ENCODE measurements around the gene XAGE5.
"Not testable (repeated sequence)": the region's sequence is repeated elsewhere in the genome, so short reads cannot be mapped to it uniquely, and the experiment has no call there.

XAGE5 gene

DNA sequence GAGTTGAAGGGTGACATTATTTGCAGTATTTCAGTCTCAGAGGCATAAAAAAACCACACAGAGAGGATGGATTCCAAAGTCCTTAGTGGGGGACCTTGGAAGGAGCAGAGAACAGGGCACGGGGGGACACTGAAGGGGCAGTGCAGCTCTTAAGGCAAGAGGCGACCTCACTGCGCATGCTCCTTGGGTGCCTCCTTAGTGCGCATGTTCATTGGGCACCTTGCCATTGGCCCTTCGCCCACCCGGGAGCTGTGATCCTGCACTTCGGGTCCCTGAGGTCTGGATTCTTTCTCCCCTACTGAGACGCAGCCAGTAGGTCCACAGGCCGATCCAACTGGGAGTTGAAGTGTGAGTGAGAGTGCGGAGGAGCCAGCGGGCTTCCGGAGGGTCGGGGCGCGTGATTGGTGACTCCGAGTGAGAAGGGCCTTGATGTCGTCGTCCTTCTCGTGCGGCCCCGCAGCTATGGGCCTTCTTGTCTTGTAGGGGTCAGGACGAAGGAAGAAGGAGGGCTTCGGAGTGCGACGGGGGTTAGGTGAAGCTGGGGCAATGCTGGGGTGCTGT is at the start of gene XAGE5:
TSS of gene XAGE5 (plus strand) at position 223 of the 561 bp plus-strand sequence. CDS start 1,280 bp downstream, outside the sequence.
- DNase-seq (ENCODE audit: low spot score), result no peak

GRCh38 chrX:52765983-52766382 is 45.1 kb upstream of the XAGE5 start:
- not testable (repeated sequence) for DNase-seq (ENCODE audit: low spot score)

DNA sequence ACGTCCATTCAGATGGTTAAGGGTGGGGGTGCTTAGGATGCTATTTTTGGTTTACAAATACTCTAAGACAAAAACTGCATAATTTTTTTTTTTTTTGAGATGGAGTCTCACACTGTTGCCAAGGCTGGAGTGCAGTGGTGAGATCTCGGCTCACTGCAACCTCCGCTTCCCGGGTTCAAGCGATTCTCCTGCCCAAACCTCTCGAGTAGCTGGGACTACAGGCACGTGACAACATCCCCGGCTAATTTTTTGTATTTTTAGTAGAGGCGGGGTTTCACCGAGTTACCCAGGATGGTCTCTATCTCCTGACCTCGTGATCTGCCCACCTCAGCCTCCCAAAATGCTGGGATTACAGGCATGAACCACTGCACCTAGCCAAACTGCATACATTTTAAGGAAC is 37.6 kb upstream of the XAGE5 start:
- DNase-seq (ENCODE audit: low spot score), result not testable (repeated sequence)

DNA sequence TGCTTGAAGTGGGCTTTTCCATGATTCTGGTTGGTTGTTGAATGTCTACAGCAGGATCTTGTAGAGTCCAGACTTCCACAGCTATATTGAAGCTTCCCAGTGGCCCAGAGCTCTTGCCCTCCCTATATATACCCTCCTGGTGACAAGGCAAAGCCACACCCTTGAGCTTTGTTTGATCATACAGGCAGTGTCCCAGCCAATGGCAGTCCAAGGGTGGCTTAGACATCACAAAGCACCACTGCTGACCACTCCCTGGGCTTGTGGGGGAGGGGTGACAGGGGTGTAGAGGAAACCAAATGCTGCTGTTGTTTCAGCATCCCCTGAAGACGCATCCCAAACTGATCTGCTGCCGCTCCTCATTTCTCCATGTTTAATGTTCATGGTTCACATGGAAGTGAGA is 13.8 kb upstream of the XAGE5 start, which contains the start of gene SPANXN5:
TSS of gene SPANXN5 (minus strand) at position 101 of the 400 bp plus-strand sequence. CDS start at position 22, 79 bp downstream.
- not testable (repeated sequence) for DNase-seq (ENCODE audit: low spot score)

- not testable (repeated sequence) for DNase-seq (ENCODE audit: low spot score)
Measured at GRCh38 chrX:52804876-52805275, 6.2 kb upstream of the XAGE5 start.

DNA sequence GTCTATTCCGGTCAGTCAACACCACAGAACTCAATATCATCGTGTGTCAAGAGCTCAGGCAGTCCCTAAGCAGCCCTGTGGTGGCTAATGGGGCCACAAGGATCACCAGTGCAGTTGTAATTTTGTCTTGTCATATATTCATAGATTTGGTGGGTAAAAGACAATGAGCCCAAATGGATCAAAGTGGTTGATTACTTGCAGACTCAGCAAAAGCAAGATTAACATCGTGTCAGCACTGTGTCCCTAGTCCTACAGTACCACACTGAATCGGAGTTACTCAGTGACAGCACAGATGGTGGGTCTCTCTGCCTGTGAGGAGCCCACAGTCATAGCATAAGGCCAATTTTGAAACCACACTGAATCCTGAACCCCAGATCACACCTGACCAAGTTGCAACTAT is 8.7 kb downstream of the XAGE5 start:
- no peak for DNase-seq (ENCODE audit: low spot score)

- DNase-seq (ENCODE audit: low spot score), result no peak
Measured at GRCh38 chrX:52821079-52821760, 10.1 kb downstream of the XAGE5 start.

DNA sequence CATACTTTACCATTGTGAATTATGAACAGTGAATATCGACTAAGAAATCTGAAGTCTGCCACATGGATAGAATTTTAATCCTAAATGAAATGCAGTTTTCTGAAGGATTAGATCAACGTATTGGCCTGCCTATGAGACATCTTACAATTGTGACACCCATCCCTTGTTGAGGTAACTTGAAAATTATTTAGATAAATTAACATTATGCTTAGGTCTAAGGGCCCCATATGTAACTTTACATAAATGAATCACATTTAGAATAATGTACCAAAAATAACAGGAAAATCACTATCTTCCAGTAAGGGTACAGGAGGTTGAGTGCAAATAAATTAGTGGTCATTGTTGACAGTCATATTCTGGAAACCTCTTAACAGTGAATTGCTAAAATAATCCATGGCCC is 13.5 kb downstream of the XAGE5 start:
- no peak for DNase-seq (ENCODE audit: low spot score)

- no peak for DNase-seq (ENCODE audit: low spot score)
Measured at GRCh38 chrX:52830551-52830950, 19.5 kb downstream of the XAGE5 start.

- no peak for DNase-seq (ENCODE audit: low spot score)
Measured at GRCh38 chrX:52839137-52839536, 28.1 kb downstream of the XAGE5 start.

GRCh38 chrX:52843619-52844018 is 32.5 kb downstream of the XAGE5 start:
- DNase-seq (ENCODE audit: low spot score), result not testable (repeated sequence)

GRCh38 chrX:52852110-52852860 is 41.2 kb downstream of the XAGE5 start:
- no peak for DNase-seq (ENCODE audit: low spot score)

- DNase-seq (ENCODE audit: low spot score), result not testable (repeated sequence)
Measured at GRCh38 chrX:52856991-52857525, 46.0 kb downstream of the XAGE5 start.

DNA sequence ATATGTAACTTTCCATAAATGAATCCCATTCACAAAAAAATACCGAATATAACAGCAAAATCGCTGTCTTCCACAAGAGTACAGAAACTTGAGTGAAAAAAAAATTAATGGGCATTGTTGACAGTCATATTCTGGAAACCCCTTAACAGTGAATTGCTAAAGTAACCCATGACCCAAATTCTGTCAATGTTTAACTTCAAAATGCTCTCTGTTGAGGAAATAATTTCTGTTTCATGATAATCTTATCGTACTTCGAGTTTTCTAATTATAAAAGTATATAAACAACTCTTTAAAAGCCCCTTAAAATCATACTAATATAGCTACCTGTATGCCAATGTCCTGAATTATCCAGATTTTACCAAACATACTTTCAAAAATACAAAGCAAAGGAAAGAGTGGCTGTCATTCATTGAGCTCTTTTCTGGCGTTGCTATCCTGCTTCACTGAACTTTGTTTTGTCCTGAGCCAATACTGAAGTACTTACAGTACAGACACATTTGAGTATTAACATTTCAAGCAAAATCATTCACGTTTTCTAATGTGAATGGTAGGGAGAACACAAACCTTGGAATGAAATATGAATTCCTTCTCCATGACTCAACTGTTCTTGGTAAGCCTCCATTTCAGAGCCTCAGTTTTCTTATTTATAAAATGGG is 54.4 kb downstream of the XAGE5 start:
- no peak for DNase-seq (ENCODE audit: low spot score)

Measured in CD4-positive, alpha-beta T cell treated with Interleukin-15 for 4 hours (primary cell).